ENCODE results near the gene C2CD3.

Gene C2CD3

GRCh38 chr11:74023276-74023675 lies 147.5 kb downstream of the C2CD3 start:
- no peak overlapping the region for H3K27ac ChIP-seq
- POLR2A ChIA-PET (ENCODE audit: low non-redundant PET), result no interaction called here
- TF ChIP-seq CTCF (conservative IDR thresholded peaks at IDR 0.05; ENCODE audit: low read depth), result no peak
- CTCF ChIA-PET, result no interaction called here
- no peak for DNase-seq (ENCODE audit: low spot score)

GRCh38 chr11:74022546-74022945 lies 148.3 kb downstream of the C2CD3 start:
- DNase-seq (ENCODE audit: low spot score), result no peak
- ChIA-PET CTCF (no interaction called here), POLR2A (ENCODE audit: low non-redundant PET) (no interaction called here)
- TF ChIP-seq CTCF (conservative IDR thresholded peaks at IDR 0.05; ENCODE audit: low read depth), result no peak
- no peak overlapping the region for H3K27ac ChIP-seq

GRCh38 chr11:74021998-74022397 lies 148.8 kb downstream of the C2CD3 start:
- TF ChIP-seq CTCF (conservative IDR thresholded peaks at IDR 0.05; ENCODE audit: low read depth), result no peak
- ChIA-PET POLR2A (ENCODE audit: low non-redundant PET) (no interaction called here), CTCF (no interaction called here)
- no peak overlapping the region for H3K27ac ChIP-seq
- DNase-seq (ENCODE audit: low spot score), result no peak

- no peak for TF ChIP-seq CTCF (conservative IDR thresholded peaks at IDR 0.05; ENCODE audit: low read depth)
- H3K27ac ChIP-seq, result no peak overlapping the region
- DNase-seq (ENCODE audit: low spot score), result no peak
- CTCF ChIA-PET, result no interaction called here
- POLR2A ChIA-PET (ENCODE audit: low non-redundant PET), result no interaction called here
Observed at GRCh38 chr11:74020539-74020938, 150.3 kb downstream of the C2CD3 start.

- no peak overlapping the region for H3K27ac ChIP-seq
- POLR2A ChIA-PET (ENCODE audit: low non-redundant PET), result no interaction called here
- no peak for TF ChIP-seq CTCF (conservative IDR thresholded peaks at IDR 0.05; ENCODE audit: low read depth)
- DNase-seq (ENCODE audit: low spot score), result no peak
- CTCF ChIA-PET, result no interaction called here
Observed at GRCh38 chr11:74019860-74020259, 150.9 kb downstream of the C2CD3 start.

GRCh38 chr11:74019104-74019738 lies 151.6 kb downstream of the C2CD3 start:
- TF ChIP-seq CTCF (conservative IDR thresholded peaks at IDR 0.05; ENCODE audit: low read depth), result no peak
- ChIA-PET CTCF (interaction anchor here (0.7 to 1.0 kb wide), 2 partner anchors 18 to 63 kb away, joined by 3 to 7 read pairs; no protein-coding TSS in a partner anchor), POLR2A (ENCODE audit: low non-redundant PET) (no interaction called here)
- no peak overlapping the region for H3K27ac ChIP-seq
- no peak for DNase-seq (ENCODE audit: low spot score)
